Heart left ventricle (tissue), 16 donors: Measurements from ENCODE around the gene NRARP. TPM values are rescaled to one million over a fixed set of nuclear protein-coding genes. Genes with fewer than 3 reads are reported as not detected.

Source experiments
- ATAC-seq, 4 donors: fragments of 200-7000 bp; cut with Tn5 transposase; one replicate each; pipeline ENCODE4 v1.9.1; 2020 to 2022; ENCODE audit warnings: moderate library complexity in 4 of 4, mild to moderate bottlenecking in 3 of 4, moderate number of reproducible peaks in 1 of 4
- DNase-seq, 5 donors: peaks; one replicate each; pipeline ENCODE4 v3.0.0-alpha.2; 2020
- H3K27ac ChIP-seq, 12 donors: fragments of 200-600 bp; sonication (generic) in 4 of 12; one replicate each; pipeline versions ENCODE4 v1.5.0 to v1.8.0; 2016 to 2022; ENCODE audit warnings: mild to moderate bottlenecking in 2 of 12
- H3K27me3 ChIP-seq, 9 donors: fragments of 200-600 bp; sonication (generic) in 2 of 9; one replicate each; pipeline versions ENCODE4 v1.5.1 to v1.8.0; 2016 to 2022; ENCODE audit warnings: mild to moderate bottlenecking in 3 of 9
- H3K36me3 ChIP-seq, 9 donors: fragments of 200-600 bp; sonication (generic) in 2 of 9; one replicate each; pipeline versions ENCODE4 v1.5.0 to v1.8.0; 2018 to 2022; ENCODE audit warnings: mild to moderate bottlenecking in 2 of 9
- H3K4me1 ChIP-seq, 12 donors: fragments of 200-600 bp; sonication (generic) in 4 of 12; one replicate each; pipeline versions ENCODE4 v1.5.0 to v1.8.0; 2016 to 2022; ENCODE audit warnings: mild to moderate bottlenecking in 3 of 12
- H3K4me3 ChIP-seq, 12 donors: fragments of 200-600 bp; sonication (generic) in 4 of 12; one replicate each; pipeline versions ENCODE4 v1.5.0 to v1.8.0; 2017 to 2022; ENCODE audit warnings: mild to moderate bottlenecking in 9 of 12, moderate library complexity in 4 of 12
- H3K9me3 ChIP-seq, 12 donors: fragments of 200-600 bp; sonication (generic) in 4 of 12; one replicate each; pipeline versions ENCODE4 v1.5.0 to v1.8.0; 2016 to 2022; ENCODE audit warnings: mild to moderate bottlenecking in 1 of 12
- POLR2A ChIP-seq, 2 donors: fragments of 450-650 bp; IDR thresholded peaks; one replicate each; pipeline ENCODE4 v1.6.1; 2017; ENCODE audit warnings: antibody characterized with exemption in 2 of 2, mild to moderate bottlenecking in 2 of 2, moderate library complexity in 2 of 2
- WGBS, 4 donors: extraction: QIAGEN DNeasy Blood & Tissue Kit in 2 of 4; methylation state at CpG; one replicate each; pipeline versions ENCODE4 v1.1.5 to v1.1.7; 2013 to 2018; 5-methylcytosine and 5-hydroxymethylcytosine counted together
- intact Hi-C, 10 donors: fragments of 100-400 bp; cut with DNase I; formaldehyde crosslinking; loops; one replicate each; pipeline versions ENCODE4 v1.11.1 to v1.14.2; 2022
- polyA plus RNA-seq, 2 donors: library from polyadenylated mRNA; stranded (reverse); fragments of 200-250 nt; gene quantifications; one replicate each; pipeline ENCODE4 v1.2.3, GENCODE V29; 2013
- total RNA-seq, 9 donors: library from RNA; depleted of rRNA in 2 of 9; stranded (reverse); fragments of >200 nt in 2 of 9; fragmentation: NEBNext Ultra II Directional in 3 of 9; extraction: Animal tissue kit (Norgen Biotek cat#: 25700) in 3 of 9; gene quantifications; one replicate each; pipeline versions ENCODE4 v1.1.0 to v1.2.4, GENCODE V29; 2016 to 2023
- TF ChIP-seq, protein P1 (sequence below), 12 donors: fragments of 200-600 bp; sonication (generic) in 4 of 12; IDR thresholded peaks; one replicate each; pipeline versions ENCODE4 v1.5.0 to v1.8.0; 2018 to 2022; ENCODE audit warnings: antibody characterized with exemption in 12 of 12, mild to moderate bottlenecking in 5 of 12
- donor health status: ischemic (EF 13 %, LVEDD 7.1; RV severe dilation, severe dysfunction).
- donor health status: healthy with polysubstance abuse.
- donor health status: DM: no; HTN: yes; CAD: no.
- donor health status: DM: no; HTN: no; CAD: no.
- donor health status: ischemic (EF 25% LVEDD 6.9; RV normal size, moderate dysfunction).
- donor health status: ischemic (EF 25% LVEDD 5.7; RV mildly dilated, moderate dysfunction).
- donor health status: healthy.
- donor health status: DM: yes; HTN: yes; CAD: no.
- donor health status: ischemic (EF 35%, LVEDD 5.7; RV mildly dilated, moderate dysfunction).
- donor health status: nonischemic (EF 11% LVEDD 7.7; RV severe dilation, severe dysfunction).
- donor health status: DM: yes; HTN: yes; CAD: no.
- donor health status: PGD.
- donor health status: ischemic (EF 29% LVEDD 5.4; RV normal size, mild dysfunction).
- donor health status: nonischemic (EF 23%, LVEDD 6.1; RV moderate dilation, normal function).

Gene NRARP
- total and polyA plus RNA-seq, 11 donors, result 1.6 to 15.8 (median 9.3) TPM

DNA sequence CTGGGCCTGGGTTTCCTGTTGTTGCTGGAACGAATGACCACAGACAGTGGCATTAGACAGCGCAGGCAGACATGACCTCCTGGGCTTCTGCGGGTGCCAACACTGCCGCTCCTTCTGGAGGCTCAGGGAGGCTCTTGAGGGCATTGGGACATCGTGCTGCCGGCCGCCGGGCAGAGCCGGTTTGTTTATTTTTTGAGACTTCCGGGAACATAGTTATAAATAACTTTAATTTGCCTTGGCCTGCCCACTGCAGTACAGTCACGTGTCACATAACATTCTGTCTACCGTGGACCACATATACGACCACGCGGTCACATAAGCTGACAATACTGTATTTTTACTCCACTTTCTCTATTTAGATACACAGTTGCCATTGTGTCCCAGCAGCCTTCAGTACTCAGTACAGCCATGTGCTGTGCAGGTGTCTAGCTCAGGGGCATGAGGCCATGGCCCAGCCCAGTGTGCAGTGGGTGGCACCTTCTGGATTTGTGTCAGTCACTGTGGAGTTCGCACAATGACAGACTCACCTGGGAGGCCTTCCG, 32.8 kb downstream of the NRARP start:
- Histone ChIP-seq H3K4me3 (peak overlapping the region in 10 of 12 donors; percentile 30 to 53 (median 40)), H3K36me3 (peaks cover 0 to 78% (median 51%) of the 10 kb centered on the region in 9 donors), H3K4me1 (peaks cover 3 to 68% (median 35%) of the 10 kb centered on the region in 12 donors), H3K9me3 (no peaks in the 10 kb centered on the region), H3K27me3 (no peaks in the 10 kb centered on the region), H3K27ac (peak overlapping the region; percentile 67 to 93 (median 82))
- 26 to 35% (median 29%) methylated on average over 16 to 17 of the region's 17 CpGs for WGBS, 4 donors
- TF ChIP-seq, protein P1, sequence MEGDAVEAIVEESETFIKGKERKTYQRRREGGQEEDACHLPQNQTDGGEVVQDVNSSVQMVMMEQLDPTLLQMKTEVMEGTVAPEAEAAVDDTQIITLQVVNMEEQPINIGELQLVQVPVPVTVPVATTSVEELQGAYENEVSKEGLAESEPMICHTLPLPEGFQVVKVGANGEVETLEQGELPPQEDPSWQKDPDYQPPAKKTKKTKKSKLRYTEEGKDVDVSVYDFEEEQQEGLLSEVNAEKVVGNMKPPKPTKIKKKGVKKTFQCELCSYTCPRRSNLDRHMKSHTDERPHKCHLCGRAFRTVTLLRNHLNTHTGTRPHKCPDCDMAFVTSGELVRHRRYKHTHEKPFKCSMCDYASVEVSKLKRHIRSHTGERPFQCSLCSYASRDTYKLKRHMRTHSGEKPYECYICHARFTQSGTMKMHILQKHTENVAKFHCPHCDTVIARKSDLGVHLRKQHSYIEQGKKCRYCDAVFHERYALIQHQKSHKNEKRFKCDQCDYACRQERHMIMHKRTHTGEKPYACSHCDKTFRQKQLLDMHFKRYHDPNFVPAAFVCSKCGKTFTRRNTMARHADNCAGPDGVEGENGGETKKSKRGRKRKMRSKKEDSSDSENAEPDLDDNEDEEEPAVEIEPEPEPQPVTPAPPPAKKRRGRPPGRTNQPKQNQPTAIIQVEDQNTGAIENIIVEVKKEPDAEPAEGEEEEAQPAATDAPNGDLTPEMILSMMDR (IDR thresholded peaks at IDR 0.05), result no peak
- peak in 1 of 2 donors; percentile 62 for TF ChIP-seq POLR2A (IDR thresholded peaks at IDR 0.05)
- peak; percentile 47 to 80 (median 74) for DNase-seq
- peak; percentile 66 to 85 (median 78) for ATAC-seq
- intact Hi-C loops, result no loop called here

DNA sequence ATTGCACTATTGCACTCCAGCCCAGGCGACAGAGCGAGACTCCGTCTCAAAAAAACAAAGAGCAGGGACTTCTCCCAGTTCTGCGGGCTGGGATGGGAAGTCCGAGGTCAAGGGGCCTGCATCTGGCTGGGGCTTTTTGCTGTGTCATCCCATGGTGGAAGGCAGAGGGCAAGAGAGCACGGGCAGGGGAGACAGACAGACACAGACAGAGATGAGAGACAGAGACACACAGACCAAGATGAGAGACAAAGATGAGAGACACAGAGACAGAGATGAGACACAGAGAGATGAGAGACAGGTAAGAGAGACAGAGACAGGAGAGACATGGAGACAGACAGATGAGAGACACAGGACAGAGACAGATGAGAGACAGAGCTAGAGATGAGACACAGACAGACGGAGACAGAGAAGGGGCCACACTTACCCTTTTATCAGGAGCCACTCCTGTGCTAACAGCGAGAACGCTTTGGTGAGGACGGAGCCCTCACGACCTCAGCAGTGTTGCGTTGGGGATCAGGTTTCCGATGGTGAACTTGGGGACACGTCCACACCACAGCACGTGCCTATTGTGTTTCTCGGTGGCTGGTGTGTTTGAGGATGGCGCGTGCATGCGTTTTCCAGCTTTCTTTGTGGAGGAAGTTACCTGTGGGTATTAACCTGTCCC, 33.4 kb downstream of the NRARP start:
- no peaks in the 10 kb centered on the region for H3K27me3 ChIP-seq
- DNase-seq, result peak in 4 of 5 donors; percentile 37 to 66 (median 52)
- WGBS, 4 donors, result 46 to 66% (median 55%) methylated on average over 19 of the region's 19 CpGs
- intact Hi-C loops, result no loop called here
- H3K4me3 ChIP-seq, result peak overlapping the region in 10 of 12 donors; percentile 30 to 53 (median 40)
- peak overlapping the region; percentile 67 to 93 (median 82) for H3K27ac ChIP-seq
- TF ChIP-seq POLR2A (IDR thresholded peaks at IDR 0.05), result no peak
- TF ChIP-seq, protein P1 (IDR thresholded peaks at IDR 0.05), result no peak
- H3K4me1 ChIP-seq, result peaks cover 3 to 62% (median 30%) of the 10 kb centered on the region in 12 donors
- no peaks in the 10 kb centered on the region for H3K9me3 ChIP-seq
- peaks cover 0 to 85% (median 58%) of the 10 kb centered on the region in 9 donors for H3K36me3 ChIP-seq
- peak; percentile 6 to 36 (median 27) for ATAC-seq

DNA sequence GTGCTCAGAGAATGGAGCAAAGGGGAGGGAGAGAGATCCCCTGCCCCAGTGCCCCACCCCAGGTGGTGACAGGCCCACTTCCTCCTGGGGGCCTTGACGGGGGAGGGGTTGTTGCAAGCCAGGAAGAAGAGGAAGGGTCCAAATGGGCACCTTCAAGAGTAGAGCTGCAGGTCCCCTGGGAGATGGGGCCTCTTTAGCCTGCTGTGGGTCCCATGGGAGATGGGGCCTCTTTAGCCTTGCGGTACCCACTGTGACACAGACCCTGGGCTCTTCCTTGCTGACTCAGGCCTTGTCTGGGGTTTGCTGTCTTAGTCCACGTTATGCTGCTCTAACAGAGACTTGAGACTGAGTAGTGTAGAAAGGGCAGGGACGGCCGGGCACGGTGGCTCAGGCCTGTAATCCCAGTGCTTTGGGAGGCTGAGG, 34.1 kb downstream of the NRARP start:
- no peak for ATAC-seq
- DNase-seq, result peak in 1 of 5 donors; percentile 7
- no peaks in the 10 kb centered on the region for H3K9me3 ChIP-seq
- no peak for TF ChIP-seq POLR2A (IDR thresholded peaks at IDR 0.05)
- TF ChIP-seq, protein P1 (IDR thresholded peaks at IDR 0.05), result no peak
- intact Hi-C loops, result no loop called here
- 84 to 93% (median 90%) methylated on average over 4 to 6 of the region's 6 CpGs for WGBS, 4 donors
- H3K36me3 ChIP-seq, result peaks cover 0 to 83% (median 56%) of the 10 kb centered on the region in 9 donors
- H3K27me3 ChIP-seq, result no peaks in the 10 kb centered on the region
- peaks cover 3 to 62% (median 30%) of the 10 kb centered on the region in 12 donors for H3K4me1 ChIP-seq
- peak overlapping the region in 8 of 12 donors; percentile 30 to 53 (median 43) for H3K4me3 ChIP-seq
- peak overlapping the region in 11 of 12 donors; percentile 67 to 93 (median 82) for H3K27ac ChIP-seq
